Lower lobe of right lung (tissue), 2 donors: ENCODE measurements around the gene RIPK4. TPM values are rescaled to one million over a fixed set of nuclear protein-coding genes. Genes with fewer than 3 reads are reported as not detected.

Experiments used
- ATAC-seq, 2 donors: fragments of 200-7000 bp; cut with Tn5 transposase; one replicate each; pipeline ENCODE4 v1.9.1; 2020 to 2022; ENCODE audit warnings: mild to moderate bottlenecking in 2 of 2, moderate library complexity in 2 of 2
- DNase-seq: peaks from one replicate; pipeline ENCODE4 v3.0.0-alpha.2; 2020
- H3K27ac ChIP-seq: fragments of 200-600 bp; one replicate; pipeline ENCODE4 v1.8.0; 2022
- H3K27me3 ChIP-seq: fragments of 200-600 bp; one replicate; pipeline ENCODE4 v1.8.0; 2022; ENCODE audit warnings: low read depth
- H3K36me3 ChIP-seq: fragments of 200-600 bp; one replicate; pipeline ENCODE4 v1.8.0; 2022; ENCODE audit warnings: mild to moderate bottlenecking
- H3K4me1 ChIP-seq: fragments of 200-600 bp; one replicate; pipeline ENCODE4 v1.8.0; 2022
- H3K4me3 ChIP-seq: fragments of 200-600 bp; one replicate; pipeline ENCODE4 v1.8.0; 2022; ENCODE audit warnings: mild to moderate bottlenecking
- H3K9me3 ChIP-seq: fragments of 200-600 bp; one replicate; pipeline ENCODE4 v1.8.0; 2022
- CTCF ChIP-seq: fragments of 200-600 bp; IDR thresholded peaks from one replicate; pipeline ENCODE4 v1.8.0; 2022; ENCODE audit warnings: antibody characterized with exemption, mild to moderate bottlenecking
- intact Hi-C: fragments of 100-400 bp; cut with DNase I; formaldehyde crosslinking; loops from one replicate; pipeline ENCODE4 v1.11.0; 2022
- total RNA-seq: library from RNA; stranded (reverse); fragmentation: NEBNext Ultra II Directional; extraction: Animal tissue kit (Norgen Biotek cat#: 25700); gene quantifications from one replicate; pipeline ENCODE4 v1.2.1, GENCODE V29; 2021
- donor health status: DM: no; HTN: yes; CAD: no; lungs with severe emphysema.

Gene RIPK4
- total RNA-seq, 1 donor from 2014 or later = 8.7 TPM

- ATAC-seq (no peak), DNase-seq (no peak)
- Histone ChIP-seq H3K4me3 (no peak overlapping the region), H3K9me3 (peaks cover 6% of the 10 kb centered on the region), H3K27me3 (no peaks in the 10 kb centered on the region), H3K36me3 (peaks cover 23% of the 10 kb centered on the region), H3K27ac (no peak overlapping the region), H3K4me1 (no peaks in the 10 kb centered on the region)
- TF ChIP-seq CTCF = no peak
- intact Hi-C loops = no loop called here
Measured at GRCh38 chr21:41737651-41738324, 29.1 kb downstream of the RIPK4 start.

GRCh38 chr21:41736423-41736822 is 30.4 kb downstream of the RIPK4 start:
- intact Hi-C loops = no loop called here
- ATAC-seq (peak in 1 of 2 donors; percentile 34), DNase-seq (no peak)
- Histone ChIP-seq H3K4me1 (no peaks in the 10 kb centered on the region), H3K36me3 (peaks cover 17% of the 10 kb centered on the region), H3K27ac (no peak overlapping the region), H3K9me3 (peaks cover 6% of the 10 kb centered on the region), H3K27me3 (no peaks in the 10 kb centered on the region), H3K4me3 (no peak overlapping the region)
- TF ChIP-seq CTCF = no peak

GRCh38 chr21:41733951-41734689 is 32.7 kb downstream of the RIPK4 start:
- Histone ChIP-seq H3K36me3 (peaks cover 3% of the 10 kb centered on the region), H3K4me3 (no peak overlapping the region), H3K9me3 (peaks cover 6% of the 10 kb centered on the region), H3K27ac (no peak overlapping the region), H3K4me1 (no peaks in the 10 kb centered on the region), H3K27me3 (no peaks in the 10 kb centered on the region)
- no peak for TF ChIP-seq CTCF
- intact Hi-C loops = no loop called here
- ATAC-seq = no peak
- DNase-seq = no peak

GRCh38 chr21:41731081-41731480 is 35.8 kb downstream of the RIPK4 start:
- DNase-seq (no peak), ATAC-seq (no peak)
- Histone ChIP-seq H3K4me1 (no peaks in the 10 kb centered on the region), H3K27me3 (peaks cover 16% of the 10 kb centered on the region), H3K36me3 (no peaks in the 10 kb centered on the region), H3K4me3 (no peak overlapping the region), H3K9me3 (no peaks in the 10 kb centered on the region), H3K27ac (no peak overlapping the region)
- no peak for TF ChIP-seq CTCF
- intact Hi-C loops = no loop called here

- Histone ChIP-seq H3K4me3 (no peak overlapping the region), H3K4me1 (no peaks in the 10 kb centered on the region), H3K27me3 (peaks cover 23% of the 10 kb centered on the region), H3K36me3 (no peaks in the 10 kb centered on the region), H3K27ac (no peak overlapping the region), H3K9me3 (no peaks in the 10 kb centered on the region)
- intact Hi-C loops = no loop called here
- ATAC-seq (no peak), DNase-seq (no peak)
- TF ChIP-seq CTCF = no peak
Measured at GRCh38 chr21:41730367-41730765, 36.5 kb downstream of the RIPK4 start.
